ENCODE data around the gene BCDIN3D.
A peak's percentile ranks its signal among the peaks of the same experiment; 100 is the strongest.

Gene BCDIN3D, protein sequence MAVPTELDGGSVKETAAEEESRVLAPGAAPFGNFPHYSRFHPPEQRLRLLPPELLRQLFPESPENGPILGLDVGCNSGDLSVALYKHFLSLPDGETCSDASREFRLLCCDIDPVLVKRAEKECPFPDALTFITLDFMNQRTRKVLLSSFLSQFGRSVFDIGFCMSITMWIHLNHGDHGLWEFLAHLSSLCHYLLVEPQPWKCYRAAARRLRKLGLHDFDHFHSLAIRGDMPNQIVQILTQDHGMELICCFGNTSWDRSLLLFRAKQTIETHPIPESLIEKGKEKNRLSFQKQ

GRCh38 chr12:49842519-49843352 is at the start of gene BCDIN3D:
TSS of gene BCDIN3D (minus strand) at chr12:49843106. CDS start at chr12:49843087, 19 bp downstream.
- no peak for TF ChIP-seq CTCF (IDR thresholded peaks at IDR 0.05; ENCODE audit: low read depth, low read length)
- DNase-seq (ENCODE audit: extremely low read depth, low read depth), result peak; percentile 60

DNA sequence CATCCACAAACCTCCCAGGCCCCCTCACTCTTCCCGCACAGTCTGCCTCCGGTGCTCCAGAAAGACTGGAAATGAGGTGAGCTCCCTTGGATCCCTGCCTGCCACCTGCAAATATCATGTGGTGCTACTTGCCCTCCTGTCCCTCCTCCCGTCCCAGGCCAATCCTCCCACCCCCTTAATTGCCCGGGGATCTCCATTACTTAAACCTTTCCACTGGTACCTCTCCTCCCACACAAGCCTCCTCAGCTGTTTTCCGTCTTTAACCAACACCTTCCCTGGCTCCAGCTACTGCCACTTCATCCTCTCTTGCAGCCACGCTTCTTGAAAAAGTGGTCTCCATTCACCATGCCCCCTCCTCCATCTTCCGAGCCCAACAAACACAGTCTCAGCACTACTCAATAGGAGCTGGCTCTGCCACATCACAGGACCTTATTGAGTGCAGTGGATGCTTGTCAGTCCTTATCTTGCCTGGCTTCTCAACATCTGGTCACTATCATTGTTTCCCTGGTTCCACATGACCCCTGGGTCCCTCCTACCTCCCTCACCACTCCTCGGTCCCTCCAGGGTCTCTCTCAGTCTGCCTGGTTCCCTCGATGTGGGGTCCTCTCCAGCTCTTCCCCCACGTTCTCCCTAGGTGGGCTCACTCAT is 49.3 kb upstream of the BCDIN3D start:
- no peak for TF ChIP-seq CTCF (IDR thresholded peaks at IDR 0.05; ENCODE audit: low read depth, low read length)
- DNase-seq (ENCODE audit: extremely low read depth, low read depth), result no peak

- no peak for DNase-seq (ENCODE audit: extremely low read depth, low read depth)
- TF ChIP-seq CTCF (IDR thresholded peaks at IDR 0.05; ENCODE audit: low read depth, low read length), result no peak
These were observed 48.6 kb upstream of the BCDIN3D start for GRCh38 chr12:49891476-49891875.

- no peak for DNase-seq (ENCODE audit: extremely low read depth, low read depth)
- TF ChIP-seq CTCF (IDR thresholded peaks at IDR 0.05; ENCODE audit: low read depth, low read length), result no peak
These were observed 48.1 kb upstream of the BCDIN3D start for GRCh38 chr12:49891012-49891411.

DNA sequence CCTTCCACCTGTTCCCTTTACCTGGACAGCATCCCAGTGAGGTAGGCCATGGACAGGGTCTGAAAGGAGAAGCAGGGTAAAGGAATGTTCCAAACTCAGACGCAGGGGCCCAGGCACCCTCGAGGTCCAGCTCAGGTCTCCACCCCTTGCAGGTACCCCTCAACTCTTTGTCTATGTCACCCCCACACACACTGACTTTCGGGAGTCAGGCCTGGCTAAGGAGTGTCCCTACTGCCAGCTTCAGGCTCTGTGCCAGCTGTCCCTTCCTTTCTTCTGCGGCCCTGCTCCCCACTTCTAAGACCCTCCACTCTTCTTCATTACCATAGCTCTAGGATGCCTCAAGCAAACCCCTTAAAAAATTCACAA is 47.2 kb upstream of the BCDIN3D start:
- no peak for TF ChIP-seq CTCF (IDR thresholded peaks at IDR 0.05; ENCODE audit: low read depth, low read length)
- DNase-seq (ENCODE audit: extremely low read depth, low read depth), result no peak

- no peak for DNase-seq (ENCODE audit: extremely low read depth, low read depth)
- no peak for TF ChIP-seq CTCF (IDR thresholded peaks at IDR 0.05; ENCODE audit: low read depth, low read length)
These were observed 46.6 kb upstream of the BCDIN3D start for GRCh38 chr12:49889361-49890095.
